ENCODE results near the gene OR10V1.

- TF ChIP-seq EZH2 (IDR thresholded peaks at IDR 0.05; ENCODE audit: borderline replicate concordance, insufficient read depth, low read depth, low read length, poor library complexity, severe bottlenecking) = no peak
- TF ChIP-seq, protein P1, sequence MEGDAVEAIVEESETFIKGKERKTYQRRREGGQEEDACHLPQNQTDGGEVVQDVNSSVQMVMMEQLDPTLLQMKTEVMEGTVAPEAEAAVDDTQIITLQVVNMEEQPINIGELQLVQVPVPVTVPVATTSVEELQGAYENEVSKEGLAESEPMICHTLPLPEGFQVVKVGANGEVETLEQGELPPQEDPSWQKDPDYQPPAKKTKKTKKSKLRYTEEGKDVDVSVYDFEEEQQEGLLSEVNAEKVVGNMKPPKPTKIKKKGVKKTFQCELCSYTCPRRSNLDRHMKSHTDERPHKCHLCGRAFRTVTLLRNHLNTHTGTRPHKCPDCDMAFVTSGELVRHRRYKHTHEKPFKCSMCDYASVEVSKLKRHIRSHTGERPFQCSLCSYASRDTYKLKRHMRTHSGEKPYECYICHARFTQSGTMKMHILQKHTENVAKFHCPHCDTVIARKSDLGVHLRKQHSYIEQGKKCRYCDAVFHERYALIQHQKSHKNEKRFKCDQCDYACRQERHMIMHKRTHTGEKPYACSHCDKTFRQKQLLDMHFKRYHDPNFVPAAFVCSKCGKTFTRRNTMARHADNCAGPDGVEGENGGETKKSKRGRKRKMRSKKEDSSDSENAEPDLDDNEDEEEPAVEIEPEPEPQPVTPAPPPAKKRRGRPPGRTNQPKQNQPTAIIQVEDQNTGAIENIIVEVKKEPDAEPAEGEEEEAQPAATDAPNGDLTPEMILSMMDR (IDR thresholded peaks at IDR 0.05) = no peak
Measured at GRCh38 chr11:59698506-59698905, 15.1 kb downstream of the OR10V1 start.
